Tibial artery (tissue), 4 donors: ENCODE data around the gene BBOX1.

Experiments
- DNase-seq, 2 donors: peaks; one replicate each; pipeline ENCODE4 v3.0.0-alpha.2; 2019
- H3K27ac ChIP-seq, 2 donors: fragments of 200-600 bp; sonication (generic) in 1 of 2; 1 replicate in 1 of 2; 2 replicates in 1 of 2; pipeline ENCODE4 v1.5.1; 2018 to 2019; ENCODE audit warnings: mild to moderate bottlenecking in 1 of 2
- H3K27me3 ChIP-seq, 2 donors: fragments of 200-600 bp; sonication (generic) in 1 of 2; one replicate each; pipeline versions ENCODE4 v1.5.1 to v1.6.0; 2016 to 2019
- H3K36me3 ChIP-seq, 3 donors: fragments of 200-600 bp; sonication (generic) in 2 of 3; one replicate each; pipeline ENCODE4 v1.5.1; 2016 to 2019; ENCODE audit warnings: mild to moderate bottlenecking in 2 of 3
- H3K4me1 ChIP-seq, 4 donors: fragments of 200-600 bp; sonication (generic) in 2 of 4; 1 replicate in 3 of 4; 2 replicates in 1 of 4; pipeline ENCODE4 v1.5.1; 2016 to 2019
- H3K4me3 ChIP-seq, 2 donors: fragments of 200-600 bp; sonication (generic) in 1 of 2; 1 replicate in 1 of 2; 2 replicates in 1 of 2; pipeline ENCODE4 v1.5.1; 2018 to 2019; ENCODE audit warnings: mild to moderate bottlenecking in 2 of 2
- H3K9me3 ChIP-seq, 3 donors: fragments of 200-600 bp; sonication (generic) in 1 of 3; one replicate each; pipeline ENCODE4 v1.5.1; 2016 to 2019
- intact Hi-C: fragments of 100-400 bp; cut with DNase I; formaldehyde crosslinking; loops from one replicate; pipeline ENCODE4 v1.15.0; 2023; ENCODE audit warnings: low total_unique reads
- TF ChIP-seq, protein P1 (sequence below), 2 experiments: fragments of 200-600 bp in 1 of 2; fragments of 450-650 bp in 1 of 2; IDR thresholded peaks; one replicate each; pipeline ENCODE4 v1.5.1; 2017 to 2019; ENCODE audit warnings: antibody characterized with exemption in 2 of 2, mild to moderate bottlenecking in 1 of 2, moderate library complexity in 1 of 2

BBOX1 gene

DNA sequence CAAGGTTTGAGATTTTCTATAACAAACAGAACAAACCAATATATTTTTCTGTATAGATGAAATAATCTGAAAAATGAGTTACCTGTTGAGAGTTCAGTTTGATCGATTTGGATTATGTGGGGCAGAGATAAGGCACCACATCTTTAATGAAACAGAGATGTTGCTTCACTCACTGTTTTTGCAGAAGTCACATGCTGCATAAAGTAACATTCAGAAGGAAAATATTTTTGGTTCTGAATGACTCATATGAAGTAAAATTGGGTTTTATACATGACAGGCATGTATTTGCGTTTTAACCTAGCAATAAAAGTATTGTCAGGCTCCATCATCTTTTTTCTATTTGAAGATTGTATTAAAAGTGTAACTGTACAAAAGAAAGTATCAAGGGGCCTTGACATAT is 77.8 kb downstream of the BBOX1 start:
- intact Hi-C loops = no loop called here
- Histone ChIP-seq H3K4me1 (peaks cover 0 to 31% (median 13%) of the 10 kb centered on the region in 4 donors), H3K27me3 (no peaks in the 10 kb centered on the region), H3K27ac (peak overlapping the region in 1 of 2 donors; percentile 29), H3K9me3 (no peaks in the 10 kb centered on the region), H3K36me3 (no peaks in the 10 kb centered on the region), H3K4me3 (no peak overlapping the region)
- DNase-seq = no peak
- TF ChIP-seq, protein P1, sequence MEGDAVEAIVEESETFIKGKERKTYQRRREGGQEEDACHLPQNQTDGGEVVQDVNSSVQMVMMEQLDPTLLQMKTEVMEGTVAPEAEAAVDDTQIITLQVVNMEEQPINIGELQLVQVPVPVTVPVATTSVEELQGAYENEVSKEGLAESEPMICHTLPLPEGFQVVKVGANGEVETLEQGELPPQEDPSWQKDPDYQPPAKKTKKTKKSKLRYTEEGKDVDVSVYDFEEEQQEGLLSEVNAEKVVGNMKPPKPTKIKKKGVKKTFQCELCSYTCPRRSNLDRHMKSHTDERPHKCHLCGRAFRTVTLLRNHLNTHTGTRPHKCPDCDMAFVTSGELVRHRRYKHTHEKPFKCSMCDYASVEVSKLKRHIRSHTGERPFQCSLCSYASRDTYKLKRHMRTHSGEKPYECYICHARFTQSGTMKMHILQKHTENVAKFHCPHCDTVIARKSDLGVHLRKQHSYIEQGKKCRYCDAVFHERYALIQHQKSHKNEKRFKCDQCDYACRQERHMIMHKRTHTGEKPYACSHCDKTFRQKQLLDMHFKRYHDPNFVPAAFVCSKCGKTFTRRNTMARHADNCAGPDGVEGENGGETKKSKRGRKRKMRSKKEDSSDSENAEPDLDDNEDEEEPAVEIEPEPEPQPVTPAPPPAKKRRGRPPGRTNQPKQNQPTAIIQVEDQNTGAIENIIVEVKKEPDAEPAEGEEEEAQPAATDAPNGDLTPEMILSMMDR (IDR thresholded peaks at IDR 0.05) = no peak

DNA sequence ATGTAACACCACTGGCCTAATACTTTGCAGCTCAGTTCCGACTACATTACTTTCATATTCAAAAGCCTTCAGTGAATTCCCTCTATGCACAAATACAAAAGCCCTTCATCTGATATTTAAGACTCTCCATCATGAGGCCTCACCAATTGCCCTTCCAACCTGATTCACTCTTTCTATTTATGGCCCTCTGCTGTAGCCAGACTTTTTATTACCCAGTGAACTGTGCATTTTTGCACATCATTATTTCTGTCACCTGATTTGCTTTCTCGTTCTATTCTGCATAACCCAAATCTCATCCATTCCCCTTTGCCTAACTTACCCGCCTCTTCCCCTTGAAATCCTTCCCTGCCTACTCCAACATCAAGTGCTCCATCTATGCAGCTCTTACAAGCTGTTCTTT is 78.3 kb downstream of the BBOX1 start:
- Histone ChIP-seq H3K9me3 (no peaks in the 10 kb centered on the region), H3K4me3 (no peak overlapping the region), H3K27ac (peak overlapping the region in 1 of 2 donors; percentile 29), H3K4me1 (peaks cover 0 to 31% (median 13%) of the 10 kb centered on the region in 4 donors), H3K27me3 (no peaks in the 10 kb centered on the region), H3K36me3 (no peaks in the 10 kb centered on the region)
- DNase-seq = no peak
- TF ChIP-seq, protein P1 (IDR thresholded peaks at IDR 0.05) = no peak
- intact Hi-C loops = no loop called here

DNA sequence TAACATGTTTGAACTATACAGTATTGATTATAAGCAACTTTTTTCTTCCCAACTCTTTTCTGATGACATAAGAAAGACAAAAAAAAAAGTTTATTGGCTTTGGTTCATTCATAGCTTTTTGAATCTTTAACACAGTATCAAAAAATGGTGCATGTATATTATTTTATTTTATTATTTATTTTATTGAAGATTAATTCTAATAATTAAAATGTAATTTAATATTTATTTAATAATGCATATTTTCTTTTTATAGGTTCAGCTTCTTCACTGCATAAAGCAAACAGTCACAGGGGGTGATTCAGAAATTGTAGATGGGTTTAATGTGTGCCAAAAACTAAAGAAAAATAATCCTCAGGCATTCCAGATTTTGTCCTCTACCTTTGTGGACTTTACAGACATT is 78.8 kb downstream of the BBOX1 start:
- Histone ChIP-seq H3K36me3 (no peaks in the 10 kb centered on the region), H3K27ac (no peak overlapping the region), H3K27me3 (no peaks in the 10 kb centered on the region), H3K9me3 (no peaks in the 10 kb centered on the region), H3K4me3 (no peak overlapping the region), H3K4me1 (peaks cover 0 to 31% (median 13%) of the 10 kb centered on the region in 4 donors)
- DNase-seq = no peak
- TF ChIP-seq, protein P1 (IDR thresholded peaks at IDR 0.05) = no peak
- intact Hi-C loops = no loop called here

DNA sequence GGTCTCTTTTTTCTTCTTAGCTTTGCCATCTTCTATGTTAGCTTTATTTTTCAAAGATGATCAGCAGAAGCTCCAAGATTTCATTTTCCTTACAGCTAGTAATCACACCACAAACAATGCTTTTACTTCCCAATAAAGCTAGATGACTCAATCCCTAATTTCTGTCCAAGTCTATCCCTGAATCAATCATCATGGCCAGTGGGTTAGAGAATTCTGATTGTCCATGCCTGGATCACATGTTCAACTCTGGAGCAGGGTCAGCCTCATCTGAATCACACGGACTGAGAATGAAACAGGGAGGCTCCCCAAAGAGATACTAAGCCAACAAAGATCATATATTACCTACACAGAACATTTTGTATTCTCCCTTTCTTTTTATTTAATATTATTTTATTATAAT is 79.6 kb downstream of the BBOX1 start:
- TF ChIP-seq, protein P1 (IDR thresholded peaks at IDR 0.05) = no peak
- no peaks in the 10 kb centered on the region for H3K9me3 ChIP-seq
- H3K4me1 ChIP-seq = peaks cover 0 to 31% (median 13%) of the 10 kb centered on the region in 4 donors
- intact Hi-C loops = no loop called here
- no peak for DNase-seq
- no peak overlapping the region for H3K4me3 ChIP-seq
- H3K27me3 ChIP-seq = no peaks in the 10 kb centered on the region
- H3K36me3 ChIP-seq = no peaks in the 10 kb centered on the region
- no peak overlapping the region for H3K27ac ChIP-seq

DNA sequence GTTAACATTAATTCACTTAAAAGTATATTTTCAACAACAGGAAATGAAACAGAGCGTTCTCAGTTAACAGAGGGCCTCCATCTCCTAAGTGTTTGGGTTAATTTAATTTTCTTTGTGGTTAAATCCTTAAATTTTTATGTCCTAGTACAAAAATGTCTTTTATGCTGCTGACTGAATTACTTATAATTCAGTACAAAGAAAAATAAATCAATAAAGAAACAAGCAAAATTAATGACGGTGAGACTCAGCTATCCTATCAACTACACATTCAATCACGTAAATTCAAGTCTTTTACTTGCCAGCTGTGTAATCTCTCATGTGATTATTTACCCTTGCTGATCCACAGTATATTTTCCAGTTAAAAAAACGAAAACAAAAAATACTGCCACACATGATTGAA is 81.4 kb downstream of the BBOX1 start:
- Histone ChIP-seq H3K36me3 (no peaks in the 10 kb centered on the region), H3K27me3 (no peaks in the 10 kb centered on the region), H3K27ac (no peak overlapping the region), H3K4me3 (no peak overlapping the region), H3K4me1 (peaks cover 0 to 24% (median 8%) of the 10 kb centered on the region in 4 donors), H3K9me3 (no peaks in the 10 kb centered on the region)
- intact Hi-C loops = no loop called here
- TF ChIP-seq, protein P1 (IDR thresholded peaks at IDR 0.05) = no peak
- DNase-seq = no peak
